A673 (cell line): ENCODE measurements around the gene CSF2. TPM values are rescaled to one million over a fixed set of nuclear protein-coding genes. Genes with fewer than 3 reads are reported as not detected.

Experiments
- BruUV-seq: library from RNA; stranded (reverse); fragments of 400-500 nt; replicated peaks from 2 replicates; lab custom pipeline; 2021; lab: Mats Ljungman, UMichigan
- CTCF ChIA-PET: fragments of 300-600 bp; sonication (Branson Sonifier 250); formaldehyde crosslinking; loops from one replicate; lab custom pipeline; 2022; ENCODE audit warnings: antibody characterized with exemption; lab: Charles Lee
- POLR2A ChIA-PET: fragments of 300-600 bp; sonication (Branson Sonifier 250); formaldehyde crosslinking; loops from one replicate; lab custom pipeline; 2022; ENCODE audit warnings: antibody characterized with exemption; ENCODE audit not compliant: low non-redundant PET; lab: Charles Lee
- DNase-seq: peaks from one replicate; pipeline ENCODE4 v3.0.0-alpha.2; 2015; ENCODE audit warnings: low spot score
- H3K27ac ChIP-seq: fragments of 200-600 bp; sonication (generic); 2 replicates; pipeline ENCODE4 v1.5.1; 2016; ENCODE audit warnings: mixed run types, low read depth, mild to moderate bottlenecking, mixed read lengths, antibody characterized with exemption, low read length; ENCODE audit not compliant: poor library complexity, severe bottlenecking
- H3K27me3 ChIP-seq: fragments of 200-600 bp; sonication (generic); replicated peaks from 2 replicates; pipeline ENCODE4 v1.6.1; 2017; ENCODE audit warnings: mixed run types, low read depth, mild to moderate bottlenecking, mixed read lengths, antibody characterized with exemption, low read length; ENCODE audit not compliant: insufficient read depth, poor library complexity
- H3K36me3 ChIP-seq: fragments of 200-600 bp; sonication (generic); 2 replicates; pipeline ENCODE4 v1.6.1; 2016; ENCODE audit warnings: mixed run types, mild to moderate bottlenecking, mixed read lengths, antibody characterized with exemption, low read length; ENCODE audit not compliant: insufficient read depth, poor library complexity, severe bottlenecking
- H3K4me1 ChIP-seq: fragments of 200-600 bp; sonication (generic); 2 replicates; pipeline ENCODE4 v1.6.1; 2017; ENCODE audit warnings: mixed run types, mild to moderate bottlenecking, mixed read lengths, antibody characterized with exemption, low read length; ENCODE audit not compliant: insufficient read depth, poor library complexity, severe bottlenecking
- H3K4me3 ChIP-seq: fragments of 200-600 bp; sonication (generic); 2 replicates; pipeline ENCODE4 v1.5.1; 2016; ENCODE audit warnings: low read depth, mixed run types, mild to moderate bottlenecking, mixed read lengths, low read length; ENCODE audit not compliant: poor library complexity, severe bottlenecking
- H3K9me3 ChIP-seq: fragments of 200-600 bp; sonication (generic); 2 replicates; pipeline ENCODE4 v1.6.1; 2016; ENCODE audit warnings: mixed run types, low read depth, mild to moderate bottlenecking, mixed read lengths, antibody characterized with exemption, low read length; ENCODE audit not compliant: poor library complexity, severe bottlenecking
- EZH2 ChIP-seq: fragments of 200-600 bp; sonication (generic); IDR thresholded peaks from 2 replicates; pipeline ENCODE4 v1.6.1; 2017; ENCODE audit warnings: borderline replicate concordance, low read depth, mild to moderate bottlenecking, mixed read lengths, antibody characterized with exemption, low read length; ENCODE audit not compliant: poor library complexity, severe bottlenecking
- intact Hi-C: fragments of 100-400 bp; cut with micrococcal nuclease; formaldehyde crosslinking; loops from one replicate; pipeline ENCODE4 v1.10.0; 2022; ENCODE audit not compliant: unreplicated experiment
- total RNA-seq: library from RNA; stranded (reverse); gene quantifications from 2 replicates; pipeline ENCODE4 v1.2.3, GENCODE V29; 2021
- TF ChIP-seq, protein P1 (sequence below): fragments of 300-800, 200-600 bp; sonication (generic); conservative IDR thresholded peaks from 2 replicates; pipeline ENCODE4 v1.5.1; 2017; ENCODE audit warnings: low read depth, mild to moderate bottlenecking, antibody characterized with exemption, low read length, moderate library complexity, mixed read lengths

The CSF2 gene
- total RNA-seq, 1 experiment from 2014 or later: not detected

DNA sequence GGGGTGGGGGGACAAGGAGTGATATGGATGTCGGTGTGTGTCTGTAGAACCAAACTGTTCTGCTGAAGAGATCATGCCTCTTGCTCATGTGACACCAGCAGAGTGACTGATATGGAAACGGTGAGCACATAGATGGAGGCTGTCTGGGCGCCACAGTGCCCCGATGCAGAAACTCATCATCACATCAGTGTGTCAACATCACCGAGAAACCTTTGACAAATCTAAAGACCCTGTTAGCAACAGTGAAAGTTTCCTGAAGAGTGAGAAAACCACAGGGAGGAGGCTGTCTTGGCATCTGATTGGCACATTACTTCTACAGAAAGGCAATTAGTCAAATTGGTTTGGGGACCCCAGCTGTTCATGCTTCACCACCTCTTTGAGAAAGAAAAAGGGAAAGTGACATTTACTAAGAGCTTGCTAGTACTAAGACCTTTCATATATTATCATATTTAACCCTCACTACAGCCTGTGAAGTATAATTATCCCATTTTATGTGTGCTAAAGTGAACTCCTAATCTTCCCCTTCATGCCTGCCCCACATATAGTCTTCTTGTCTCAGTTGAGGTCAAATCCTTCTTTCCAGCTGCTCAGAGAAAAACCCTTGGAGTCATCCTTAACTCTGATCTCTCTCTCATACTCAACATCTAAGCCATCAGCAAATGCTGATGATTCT lies 25.6 kb downstream of the CSF2 start:
- H3K36me3 ChIP-seq: no peaks in the 10 kb centered on the region
- no peak overlapping the region for H3K4me3 ChIP-seq
- no peaks in the 10 kb centered on the region for H3K27me3 ChIP-seq
- intact Hi-C loops: no loop called here
- no peak overlapping the region for H3K27ac ChIP-seq
- TF ChIP-seq, protein P1, sequence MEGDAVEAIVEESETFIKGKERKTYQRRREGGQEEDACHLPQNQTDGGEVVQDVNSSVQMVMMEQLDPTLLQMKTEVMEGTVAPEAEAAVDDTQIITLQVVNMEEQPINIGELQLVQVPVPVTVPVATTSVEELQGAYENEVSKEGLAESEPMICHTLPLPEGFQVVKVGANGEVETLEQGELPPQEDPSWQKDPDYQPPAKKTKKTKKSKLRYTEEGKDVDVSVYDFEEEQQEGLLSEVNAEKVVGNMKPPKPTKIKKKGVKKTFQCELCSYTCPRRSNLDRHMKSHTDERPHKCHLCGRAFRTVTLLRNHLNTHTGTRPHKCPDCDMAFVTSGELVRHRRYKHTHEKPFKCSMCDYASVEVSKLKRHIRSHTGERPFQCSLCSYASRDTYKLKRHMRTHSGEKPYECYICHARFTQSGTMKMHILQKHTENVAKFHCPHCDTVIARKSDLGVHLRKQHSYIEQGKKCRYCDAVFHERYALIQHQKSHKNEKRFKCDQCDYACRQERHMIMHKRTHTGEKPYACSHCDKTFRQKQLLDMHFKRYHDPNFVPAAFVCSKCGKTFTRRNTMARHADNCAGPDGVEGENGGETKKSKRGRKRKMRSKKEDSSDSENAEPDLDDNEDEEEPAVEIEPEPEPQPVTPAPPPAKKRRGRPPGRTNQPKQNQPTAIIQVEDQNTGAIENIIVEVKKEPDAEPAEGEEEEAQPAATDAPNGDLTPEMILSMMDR: no peak
- TF ChIP-seq EZH2: no peak
- POLR2A ChIA-PET: no interaction called here
- H3K9me3 ChIP-seq: no peaks in the 10 kb centered on the region
- CTCF ChIA-PET: interaction anchor here (0.6 kb wide), 1 partner anchor 505 kb away, joined by 3 read pairs; no protein-coding TSS in a partner anchor
- H3K4me1 ChIP-seq: no peaks in the 10 kb centered on the region
- no peak for DNase-seq
- no TSS peak for BruUV-seq

DNA sequence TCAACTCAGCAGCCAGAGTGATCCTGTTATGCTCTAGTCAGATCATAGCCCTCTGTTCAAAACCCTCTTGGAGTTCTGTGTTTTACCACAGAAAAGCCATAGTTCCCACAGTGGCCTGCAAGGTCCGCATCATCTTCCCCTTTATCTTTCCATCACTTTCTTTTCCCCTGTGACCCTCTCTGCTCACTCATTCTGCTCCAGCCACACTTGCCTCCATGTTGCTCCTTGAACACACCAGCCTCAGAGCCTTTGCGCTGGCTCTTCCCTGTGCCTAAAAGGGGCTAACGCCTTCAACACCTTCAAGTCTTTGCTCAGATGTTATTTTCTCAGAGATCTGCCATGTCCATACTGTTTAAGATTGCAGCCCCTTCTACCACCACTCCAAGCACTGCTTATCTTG lies 26.3 kb downstream of the CSF2 start:
- TF ChIP-seq, protein P1: no peak
- no peak for TF ChIP-seq EZH2
- intact Hi-C loops: no loop called here
- Histone ChIP-seq H3K4me3 (no peak overlapping the region), H3K9me3 (no peaks in the 10 kb centered on the region), H3K27ac (no peak overlapping the region), H3K36me3 (no peaks in the 10 kb centered on the region), H3K27me3 (no peaks in the 10 kb centered on the region), H3K4me1 (no peaks in the 10 kb centered on the region)
- BruUV-seq: no TSS peak
- DNase-seq: no peak
- POLR2A ChIA-PET: no interaction called here
- CTCF ChIA-PET: no interaction called here

DNA sequence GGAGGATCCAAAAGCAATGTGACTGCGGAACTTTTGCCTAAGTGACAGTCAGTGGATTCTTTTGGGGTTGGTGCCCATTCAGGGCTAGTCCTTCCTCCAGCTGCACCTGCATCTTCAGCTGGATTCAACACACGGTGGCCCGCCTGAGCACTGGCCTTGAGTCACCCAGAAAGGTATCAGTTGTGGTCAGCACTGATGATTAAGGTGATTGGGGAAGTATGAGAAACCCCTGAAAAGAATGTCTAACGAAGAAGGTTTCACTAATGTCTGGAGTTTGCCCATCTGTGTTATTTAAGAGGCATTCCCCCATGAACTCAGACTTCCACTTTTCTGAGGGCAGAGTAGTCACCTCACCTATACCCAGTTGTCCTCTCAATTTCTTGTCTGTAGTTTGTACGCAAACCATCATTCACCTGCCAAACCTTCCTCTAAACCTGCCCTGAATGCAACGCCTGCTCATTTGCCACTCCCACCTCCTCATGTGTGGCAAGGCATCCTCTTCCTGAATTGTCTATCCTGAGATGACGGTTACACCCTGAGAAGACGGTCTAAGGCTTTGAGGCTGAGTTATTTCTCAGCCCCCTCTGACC lies 27.2 kb downstream of the CSF2 start:
- BruUV-seq: no TSS peak

More for the DNA sequence above, 27.2 kb downstream of the CSF2 start:
- DNase-seq: no peak
- POLR2A ChIA-PET: no interaction called here
- Histone ChIP-seq H3K4me3 (no peak overlapping the region), H3K27me3 (no peaks in the 10 kb centered on the region), H3K27ac (no peak overlapping the region), H3K4me1 (no peaks in the 10 kb centered on the region), H3K36me3 (no peaks in the 10 kb centered on the region), H3K9me3 (no peaks in the 10 kb centered on the region)
- intact Hi-C loops: no loop called here
- TF ChIP-seq, protein P1: no peak
- CTCF ChIA-PET: no interaction called here
